NCI-H2081 (cell line): ENCODE measurements around the gene ROR1.

Experiments
- DNase-seq, 2 experiments: peaks; one replicate each; lab custom pipeline; 2025; lab: John Stamatoyannopoulos, UW

The ROR1 gene

GRCh38 chr1:63856924-63857323 lies 83.1 kb downstream of the ROR1 start:
- no peak for DNase-seq

- no peak for DNase-seq
Measured at GRCh38 chr1:63857478-63857877, 83.7 kb downstream of the ROR1 start.

- DNase-seq = no peak
Measured at GRCh38 chr1:63858153-63858552, 84.3 kb downstream of the ROR1 start.

- no peak for DNase-seq
Measured at GRCh38 chr1:63859480-63860275, 85.9 kb downstream of the ROR1 start.

- DNase-seq = no peak
Measured at GRCh38 chr1:63861052-63861691, 87.4 kb downstream of the ROR1 start.

- DNase-seq = no peak
Measured at GRCh38 chr1:63863145-63863544, 89.3 kb downstream of the ROR1 start.

GRCh38 chr1:63864224-63864641 lies 90.4 kb downstream of the ROR1 start:
- DNase-seq = no peak

- DNase-seq = no peak
Measured at GRCh38 chr1:63865561-63865960, 91.7 kb downstream of the ROR1 start.

GRCh38 chr1:63866084-63866483 lies 92.3 kb downstream of the ROR1 start:
- no peak for DNase-seq

- no peak for DNase-seq
Measured at GRCh38 chr1:63867429-63868176, 93.8 kb downstream of the ROR1 start.

GRCh38 chr1:63868268-63868781 lies 94.5 kb downstream of the ROR1 start:
- no peak for DNase-seq

GRCh38 chr1:63870152-63870551 lies 96.3 kb downstream of the ROR1 start:
- DNase-seq = no peak

GRCh38 chr1:63871463-63871862 lies 97.6 kb downstream of the ROR1 start:
- no peak for DNase-seq

- no peak for DNase-seq
Measured at GRCh38 chr1:63873751-63874150, 99.9 kb downstream of the ROR1 start.

- DNase-seq = no peak
Measured at GRCh38 chr1:63874278-63874880, 100.6 kb downstream of the ROR1 start.

GRCh38 chr1:63875636-63876035 lies 101.8 kb downstream of the ROR1 start:
- DNase-seq = no peak

- no peak for DNase-seq
Measured at GRCh38 chr1:63877021-63877767, 103.4 kb downstream of the ROR1 start.

- no peak for DNase-seq
Measured at GRCh38 chr1:63877816-63878215, 104.0 kb downstream of the ROR1 start.

- no peak for DNase-seq
Measured at GRCh38 chr1:63878932-63879331, 105.1 kb downstream of the ROR1 start.

GRCh38 chr1:63880958-63881576 lies 107.2 kb downstream of the ROR1 start:
- no peak for DNase-seq
